Thyroid gland (tissue), 4 donors: ENCODE results near the gene SNX24. TPM values are rescaled to one million over a fixed set of nuclear protein-coding genes. Genes with fewer than 3 reads are reported as not detected.
A peak's percentile ranks its signal among the peaks of the same experiment; 100 is the strongest.

Experiments used
- DNase-seq, 2 donors: peaks; one replicate each; pipeline ENCODE4 v3.0.0-alpha.2; 2019
- H3K27ac ChIP-seq, 3 donors: fragments of 200-600 bp; sonication (generic); 1 replicate in 2 of 3; 2 replicates in 1 of 3; pipeline ENCODE4 v1.5.1; 2016 to 2019; ENCODE audit warnings: mild to moderate bottlenecking in 1 of 3, moderate library complexity in 1 of 3
- H3K27me3 ChIP-seq: fragments of 200-600 bp; sonication (generic); one replicate; pipeline ENCODE4 v1.5.1; 2019
- H3K36me3 ChIP-seq, 2 donors: fragments of 200-600 bp; sonication (generic); one replicate each; pipeline ENCODE4 v1.5.1; 2016 to 2019
- H3K4me1 ChIP-seq, 2 donors: fragments of 200-600 bp; sonication (generic); one replicate each; pipeline ENCODE4 v1.5.1; 2017 to 2019
- H3K4me3 ChIP-seq, 3 donors: fragments of 200-600 bp; sonication (generic); replicated peaks in 1 of 3; 1 replicate in 2 of 3; 2 replicates in 1 of 3; pipeline ENCODE4 v1.5.1; 2016; ENCODE audit warnings: mild to moderate bottlenecking in 1 of 3
- H3K9me3 ChIP-seq: fragments of 200-600 bp; sonication (generic); one replicate; pipeline ENCODE4 v1.5.1; 2017
- POLR2A ChIP-seq, 2 donors: fragments of 450-650 bp; IDR thresholded peaks; one replicate each; pipeline ENCODE4 v1.6.1; 2017; ENCODE audit warnings: antibody characterized with exemption in 2 of 2, mild to moderate bottlenecking in 2 of 2, moderate library complexity in 1 of 2
- WGBS, 2 donors: methylation state at CpG; one replicate each; pipeline ENCODE4 v1.1.5; 2017; 5-methylcytosine and 5-hydroxymethylcytosine counted together
- intact Hi-C: fragments of 100-400 bp; cut with DNase I; formaldehyde crosslinking; loops from one replicate; pipeline ENCODE4 v1.15.1; 2023
- total RNA-seq, 4 donors: library from RNA; depleted of rRNA; stranded (reverse); fragments of >200 nt; gene quantifications; one replicate each; pipeline ENCODE4 v1.2.3, GENCODE V29; 2016
- TF ChIP-seq, protein P1 (sequence below), 6 experiments: fragments of 200-600 bp in 3 of 6; fragments of 450-650 bp in 3 of 6; sonication (generic) in 3 of 6; IDR thresholded peaks; one replicate each; pipeline ENCODE4 v1.5.1; 2016 to 2019; ENCODE audit warnings: antibody characterized with exemption in 6 of 6, mild to moderate bottlenecking in 2 of 6, inconsistent platforms in 1 of 6, moderate library complexity in 1 of 6

SNX24 gene
- total RNA-seq, 4 donors from 2014 or later: 17.1 to 39.7 (median 33.1) TPM

DNA sequence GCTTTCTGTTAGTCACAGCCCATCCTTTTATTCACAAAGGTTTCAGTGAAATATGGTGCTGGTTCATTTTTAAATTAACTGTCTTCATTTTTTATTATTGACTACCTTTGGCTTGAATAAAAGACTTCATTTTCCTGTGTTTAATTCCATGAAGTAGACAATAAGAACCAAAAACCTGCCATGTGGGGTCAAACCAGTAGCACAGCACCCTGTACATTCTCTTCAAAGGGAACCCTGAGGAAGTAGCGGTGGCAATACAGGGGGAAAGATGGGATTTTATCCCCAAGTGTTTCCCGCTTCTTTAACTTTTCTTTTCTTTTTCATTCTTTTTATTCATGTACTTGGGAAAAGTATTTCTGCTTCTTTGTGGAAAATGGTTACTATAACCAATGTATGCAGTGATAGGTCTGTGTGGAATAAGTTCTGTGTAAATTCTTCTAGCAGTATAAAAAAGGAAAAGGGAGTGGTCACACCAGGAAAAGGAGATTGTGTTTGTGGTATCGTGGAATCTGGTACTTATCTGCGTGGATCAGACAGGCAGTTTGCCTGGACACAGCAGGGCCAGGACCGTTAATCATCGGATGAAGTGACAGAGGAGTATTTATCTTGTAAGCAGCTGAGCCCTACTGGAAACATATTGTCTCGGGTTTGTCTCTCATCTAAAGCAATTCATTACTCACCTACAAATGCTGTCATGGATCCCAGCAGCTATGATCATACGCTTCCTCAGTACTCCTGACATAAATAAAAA is 96.9 kb downstream of the SNX24 start:
- Histone ChIP-seq H3K9me3 (no peaks in the 10 kb centered on the region), H3K27me3 (no peaks in the 10 kb centered on the region), H3K36me3 (no peaks in the 10 kb centered on the region), H3K4me1 (peaks cover 19 to 37% of the 10 kb centered on the region in 2 donors), H3K27ac (no peak overlapping the region), H3K4me3 (no peak overlapping the region)
- 77 to 81% methylated on average over 8 of the region's 8 CpGs for WGBS, 2 donors
- intact Hi-C loops: no loop called here
- no peak for TF ChIP-seq POLR2A (IDR thresholded peaks at IDR 0.05)
- TF ChIP-seq, protein P1, sequence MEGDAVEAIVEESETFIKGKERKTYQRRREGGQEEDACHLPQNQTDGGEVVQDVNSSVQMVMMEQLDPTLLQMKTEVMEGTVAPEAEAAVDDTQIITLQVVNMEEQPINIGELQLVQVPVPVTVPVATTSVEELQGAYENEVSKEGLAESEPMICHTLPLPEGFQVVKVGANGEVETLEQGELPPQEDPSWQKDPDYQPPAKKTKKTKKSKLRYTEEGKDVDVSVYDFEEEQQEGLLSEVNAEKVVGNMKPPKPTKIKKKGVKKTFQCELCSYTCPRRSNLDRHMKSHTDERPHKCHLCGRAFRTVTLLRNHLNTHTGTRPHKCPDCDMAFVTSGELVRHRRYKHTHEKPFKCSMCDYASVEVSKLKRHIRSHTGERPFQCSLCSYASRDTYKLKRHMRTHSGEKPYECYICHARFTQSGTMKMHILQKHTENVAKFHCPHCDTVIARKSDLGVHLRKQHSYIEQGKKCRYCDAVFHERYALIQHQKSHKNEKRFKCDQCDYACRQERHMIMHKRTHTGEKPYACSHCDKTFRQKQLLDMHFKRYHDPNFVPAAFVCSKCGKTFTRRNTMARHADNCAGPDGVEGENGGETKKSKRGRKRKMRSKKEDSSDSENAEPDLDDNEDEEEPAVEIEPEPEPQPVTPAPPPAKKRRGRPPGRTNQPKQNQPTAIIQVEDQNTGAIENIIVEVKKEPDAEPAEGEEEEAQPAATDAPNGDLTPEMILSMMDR (IDR thresholded peaks at IDR 0.05): no peak
- no peak for DNase-seq

DNA sequence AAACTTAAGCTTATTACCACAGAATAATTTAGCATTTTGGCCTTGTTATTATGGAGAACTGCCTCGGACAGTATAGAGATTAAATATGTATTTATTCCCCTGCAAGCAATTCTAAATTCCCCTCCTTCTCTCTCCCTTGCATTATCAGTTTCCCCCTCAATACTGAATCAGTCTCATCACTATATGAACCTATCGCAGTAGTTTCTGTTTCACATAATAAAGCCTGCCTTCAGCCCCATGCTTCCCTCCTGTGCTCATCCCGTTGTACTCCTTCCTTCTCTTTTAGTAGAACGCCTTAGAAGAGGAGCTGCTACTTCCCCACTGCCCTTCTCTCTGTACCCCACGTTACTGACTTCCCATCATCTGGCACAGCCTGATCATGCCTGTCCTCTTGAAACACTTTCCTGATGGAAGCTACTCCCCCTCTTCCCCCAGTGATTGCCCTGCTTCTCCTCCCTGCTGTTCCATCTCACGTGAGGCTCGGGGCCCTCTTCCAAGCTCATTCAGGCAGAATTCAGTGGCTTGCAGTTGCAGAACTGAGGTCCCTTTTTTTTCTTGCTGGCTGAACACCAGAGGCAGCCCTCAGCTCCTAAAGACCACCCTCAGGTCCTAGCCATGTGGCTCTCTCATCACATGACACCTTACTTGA is 97.8 kb downstream of the SNX24 start:
- DNase-seq: peak; percentile 72 to 83
- H3K4me3 ChIP-seq: no peak overlapping the region
- no peaks in the 10 kb centered on the region for H3K9me3 ChIP-seq
- peaks cover 11 to 29% of the 10 kb centered on the region in 2 donors for H3K4me1 ChIP-seq
- WGBS, 2 donors: 49 to 56% methylated on average over 6 to 7 of the region's 7 CpGs
- intact Hi-C loops: no loop called here
- no peaks in the 10 kb centered on the region for H3K27me3 ChIP-seq
- no peaks in the 10 kb centered on the region for H3K36me3 ChIP-seq
- peak overlapping the region; percentile 2 to 41 (median 11) for H3K27ac ChIP-seq
- no peak for TF ChIP-seq POLR2A (IDR thresholded peaks at IDR 0.05)
- TF ChIP-seq, protein P1 (IDR thresholded peaks at IDR 0.05): no peak

GRCh38 chr5:122944051-122944450 is 98.6 kb downstream of the SNX24 start:
- Histone ChIP-seq H3K27ac (peak overlapping the region in 2 of 3 donors; percentile 2 to 6), H3K27me3 (no peaks in the 10 kb centered on the region), H3K4me3 (no peak overlapping the region), H3K36me3 (no peaks in the 10 kb centered on the region), H3K4me1 (peaks cover 8 to 24% of the 10 kb centered on the region in 2 donors), H3K9me3 (no peaks in the 10 kb centered on the region)
- 97 to 100% methylated on average over 1 of the region's 1 CpG for WGBS, 2 donors
- TF ChIP-seq POLR2A (IDR thresholded peaks at IDR 0.05): no peak
- TF ChIP-seq, protein P1 (IDR thresholded peaks at IDR 0.05): no peak
- intact Hi-C loops: no loop called here
- DNase-seq: no peak

- WGBS, 2 donors: 88 to 100% methylated on average over 1 of the region's 1 CpG
- no peak for DNase-seq
- no peaks in the 10 kb centered on the region for H3K27me3 ChIP-seq
- intact Hi-C loops: no loop called here
- H3K4me3 ChIP-seq: no peak overlapping the region
- H3K4me1 ChIP-seq: peaks cover 7 to 19% of the 10 kb centered on the region in 2 donors
- H3K9me3 ChIP-seq: no peaks in the 10 kb centered on the region
- H3K36me3 ChIP-seq: no peaks in the 10 kb centered on the region
- no peak overlapping the region for H3K27ac ChIP-seq
- TF ChIP-seq, protein P1 (IDR thresholded peaks at IDR 0.05): no peak
- no peak for TF ChIP-seq POLR2A (IDR thresholded peaks at IDR 0.05)
Observed at GRCh38 chr5:122947372-122947771, 102.0 kb downstream of the SNX24 start.

DNA sequence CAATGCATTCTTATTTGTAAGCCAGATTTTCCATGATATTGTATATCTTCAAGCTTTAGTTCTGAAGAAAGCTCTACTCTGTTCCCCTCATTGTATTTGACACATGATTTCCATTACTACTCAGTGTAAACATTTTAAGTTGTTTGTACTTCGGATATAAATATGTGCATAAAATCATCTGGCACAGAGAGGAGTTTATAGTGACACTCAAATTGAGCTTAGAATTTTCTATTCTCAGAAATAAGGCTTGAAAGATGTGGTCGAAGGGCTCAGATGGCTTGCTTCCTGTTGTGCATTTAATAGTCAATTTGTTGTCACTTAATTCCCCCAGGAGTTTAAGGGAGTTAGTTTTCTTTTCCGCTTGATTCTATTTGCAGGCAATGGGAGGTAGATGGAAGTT is 102.4 kb downstream of the SNX24 start:
- Histone ChIP-seq H3K27me3 (no peaks in the 10 kb centered on the region), H3K36me3 (no peaks in the 10 kb centered on the region), H3K9me3 (no peaks in the 10 kb centered on the region), H3K27ac (no peak overlapping the region), H3K4me1 (peaks cover 5 to 17% of the 10 kb centered on the region in 2 donors), H3K4me3 (no peak overlapping the region)
- WGBS, 2 donors: 53 to 67% methylated on average over 3 of the region's 3 CpGs
- intact Hi-C loops: no loop called here
- TF ChIP-seq, protein P1 (IDR thresholded peaks at IDR 0.05): no peak
- no peak for TF ChIP-seq POLR2A (IDR thresholded peaks at IDR 0.05)
- no peak for DNase-seq
